Body of pancreas (tissue), 4 donors: ENCODE results near the gene SLC46A1. TPM values are rescaled to one million over a fixed set of nuclear protein-coding genes. Genes with fewer than 3 reads are reported as not detected.

Experiments
- ATAC-seq: fragments of 150-250 bp; one replicate; pipeline ENCODE4 v1.9.1; 2016
- DNase-seq, 4 donors: peaks; one replicate each; pipeline ENCODE4 v3.0.0-alpha.2; 2019
- H3K27ac ChIP-seq, 4 donors: fragments of 200-600 bp; sonication (generic); 1 replicate in 3 of 4; 2 replicates in 1 of 4; pipeline versions ENCODE4 v1.5.1 to v1.6.1; 2016 to 2019; ENCODE audit warnings: mild to moderate bottlenecking in 1 of 4, mixed read lengths in 1 of 4, moderate library complexity in 1 of 4
- H3K27me3 ChIP-seq, 2 donors: fragments of 200-600 bp; sonication (generic); one replicate each; pipeline ENCODE4 v1.6.0; 2016; ENCODE audit warnings: mild to moderate bottlenecking in 1 of 2
- H3K36me3 ChIP-seq, 2 donors: fragments of 200-600 bp; sonication (generic); replicated peaks in 1 of 2; 2 replicates each; pipeline ENCODE4 v1.5.1; 2016; ENCODE audit warnings: low read depth in 2 of 2; ENCODE audit not compliant: insufficient read depth in 1 of 2
- H3K4me1 ChIP-seq: fragments of 200-600 bp; sonication (generic); one replicate; pipeline ENCODE4 v1.6.0; 2016
- H3K4me3 ChIP-seq, 2 donors: fragments of 200-600 bp; sonication (generic); 1 replicate in 1 of 2; 2 replicates in 1 of 2; pipeline ENCODE4 v1.5.1; 2016 to 2019
- H3K9me3 ChIP-seq, 3 donors: fragments of 200-600 bp; sonication (generic); 1 replicate in 2 of 3; 2 replicates in 1 of 3; pipeline ENCODE4 v1.5.1; 2016
- POLR2A ChIP-seq, 3 donors: fragments of 450-650 bp; IDR thresholded peaks; one replicate each; pipeline ENCODE4 v1.6.1; 2016; ENCODE audit warnings: antibody characterized with exemption in 3 of 3, mild to moderate bottlenecking in 2 of 3
- WGBS, 2 donors: methylation state at CpG; one replicate each; pipeline ENCODE4 v1.1.5; 2017; 5-methylcytosine and 5-hydroxymethylcytosine counted together
- intact Hi-C: fragments of 100-400 bp; cut with DNase I; formaldehyde crosslinking; loops from one replicate; pipeline ENCODE4 v1.15.1; 2023
- total RNA-seq, 2 donors: library from RNA; depleted of rRNA; stranded (reverse); fragments of >200 nt; gene quantifications; one replicate each; pipeline ENCODE4 v1.1.0, GENCODE V29; 2016
- TF ChIP-seq, protein P1 (sequence below), 7 experiments: fragments of 450-650 bp in 4 of 7; fragments of 200-600 bp in 3 of 7; sonication (generic) in 3 of 7; IDR thresholded peaks; one replicate each; pipeline ENCODE4 v1.5.1; 2016 to 2019; ENCODE audit warnings: antibody characterized with exemption in 7 of 7

SLC46A1 gene
- total RNA-seq, 2 donors from 2014 or later: 8.6 to 17.6 TPM

DNA sequence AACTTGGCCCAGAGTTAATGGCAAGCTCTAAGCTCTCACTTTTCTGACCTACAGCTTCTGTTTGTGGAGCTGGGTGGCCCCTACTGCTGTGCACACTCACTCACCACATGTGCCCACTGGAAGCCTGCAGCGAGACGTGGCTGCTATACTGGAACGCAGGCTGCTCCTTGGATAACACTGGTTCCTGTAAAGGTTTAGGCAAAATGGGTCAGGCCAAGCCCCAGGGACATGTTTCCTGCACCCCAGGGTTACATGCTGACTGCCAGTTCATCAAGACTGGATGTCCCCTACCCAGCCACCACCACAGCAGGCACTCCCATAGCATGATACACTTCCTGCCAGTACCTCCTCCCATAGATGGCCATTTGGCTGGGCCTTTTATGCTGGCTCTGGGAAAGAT is 57.0 kb downstream of the SLC46A1 start:
- H3K36me3 ChIP-seq: peaks cover 11 to 36% of the 10 kb centered on the region in 2 donors
- 52 to 60% methylated on average over 2 to 3 of the region's 3 CpGs for WGBS, 2 donors
- H3K27me3 ChIP-seq: no peaks in the 10 kb centered on the region
- ATAC-seq (no peak), DNase-seq (no peak)
- intact Hi-C loops: no loop called here
- no peak overlapping the region for H3K4me3 ChIP-seq
- TF ChIP-seq, protein P1, sequence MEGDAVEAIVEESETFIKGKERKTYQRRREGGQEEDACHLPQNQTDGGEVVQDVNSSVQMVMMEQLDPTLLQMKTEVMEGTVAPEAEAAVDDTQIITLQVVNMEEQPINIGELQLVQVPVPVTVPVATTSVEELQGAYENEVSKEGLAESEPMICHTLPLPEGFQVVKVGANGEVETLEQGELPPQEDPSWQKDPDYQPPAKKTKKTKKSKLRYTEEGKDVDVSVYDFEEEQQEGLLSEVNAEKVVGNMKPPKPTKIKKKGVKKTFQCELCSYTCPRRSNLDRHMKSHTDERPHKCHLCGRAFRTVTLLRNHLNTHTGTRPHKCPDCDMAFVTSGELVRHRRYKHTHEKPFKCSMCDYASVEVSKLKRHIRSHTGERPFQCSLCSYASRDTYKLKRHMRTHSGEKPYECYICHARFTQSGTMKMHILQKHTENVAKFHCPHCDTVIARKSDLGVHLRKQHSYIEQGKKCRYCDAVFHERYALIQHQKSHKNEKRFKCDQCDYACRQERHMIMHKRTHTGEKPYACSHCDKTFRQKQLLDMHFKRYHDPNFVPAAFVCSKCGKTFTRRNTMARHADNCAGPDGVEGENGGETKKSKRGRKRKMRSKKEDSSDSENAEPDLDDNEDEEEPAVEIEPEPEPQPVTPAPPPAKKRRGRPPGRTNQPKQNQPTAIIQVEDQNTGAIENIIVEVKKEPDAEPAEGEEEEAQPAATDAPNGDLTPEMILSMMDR (IDR thresholded peaks at IDR 0.05): no peak
- no peak for TF ChIP-seq POLR2A (IDR thresholded peaks at IDR 0.05)
- no peaks in the 10 kb centered on the region for H3K9me3 ChIP-seq
- H3K4me1 ChIP-seq: peaks cover 50% of the 10 kb centered on the region
- peak overlapping the region in 3 of 4 donors; percentile 15 to 87 (median 81) for H3K27ac ChIP-seq

DNA sequence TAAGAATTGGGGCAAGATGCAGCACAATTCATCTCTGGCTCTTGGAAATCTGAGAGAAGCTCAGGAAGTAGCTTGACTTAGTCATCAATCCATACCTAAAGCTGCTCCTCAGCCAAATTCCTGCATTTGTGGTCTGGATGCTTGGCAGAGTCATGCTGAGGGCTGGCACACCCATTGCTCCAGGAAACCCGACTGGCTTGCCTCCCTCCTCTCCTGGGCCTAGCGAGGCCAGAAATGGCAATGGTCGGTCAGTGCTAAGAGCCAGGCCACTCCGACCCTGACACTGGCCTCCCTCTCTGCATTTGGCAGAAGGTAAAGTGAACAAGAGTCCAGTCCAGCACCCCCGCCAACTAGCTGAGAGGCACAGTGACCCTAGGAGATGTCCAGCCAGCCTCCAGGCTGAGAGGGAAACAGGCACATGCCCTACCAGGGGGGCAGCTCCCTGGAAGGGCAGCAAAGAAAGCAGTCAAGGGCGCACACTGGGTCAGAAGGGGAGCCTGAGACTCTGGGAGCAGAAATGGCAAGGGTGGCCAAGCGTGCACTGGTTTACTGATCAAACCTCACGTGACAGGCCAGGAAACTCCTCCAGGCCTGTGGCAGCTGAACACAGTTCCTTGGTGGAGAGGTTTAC is 58.6 kb downstream of the SLC46A1 start:
- Histone ChIP-seq H3K27me3 (no peaks in the 10 kb centered on the region), H3K4me3 (no peak overlapping the region), H3K36me3 (peaks cover 0 to 44% of the 10 kb centered on the region in 2 donors), H3K4me1 (peaks cover 50% of the 10 kb centered on the region), H3K27ac (peak overlapping the region; percentile 70 to 87 (median 76)), H3K9me3 (no peaks in the 10 kb centered on the region)
- WGBS, 2 donors: 30% methylated on average over 2 to 8 of the region's 8 CpGs
- DNase-seq (peak in 3 of 4 donors; percentile 33 to 54 (median 39)), ATAC-seq (peak; percentile 4)
- intact Hi-C loops: no loop called here
- TF ChIP-seq, protein P1 (IDR thresholded peaks at IDR 0.05): no peak
- peak in 1 of 3 donors; percentile 6 for TF ChIP-seq POLR2A (IDR thresholded peaks at IDR 0.05)

DNA sequence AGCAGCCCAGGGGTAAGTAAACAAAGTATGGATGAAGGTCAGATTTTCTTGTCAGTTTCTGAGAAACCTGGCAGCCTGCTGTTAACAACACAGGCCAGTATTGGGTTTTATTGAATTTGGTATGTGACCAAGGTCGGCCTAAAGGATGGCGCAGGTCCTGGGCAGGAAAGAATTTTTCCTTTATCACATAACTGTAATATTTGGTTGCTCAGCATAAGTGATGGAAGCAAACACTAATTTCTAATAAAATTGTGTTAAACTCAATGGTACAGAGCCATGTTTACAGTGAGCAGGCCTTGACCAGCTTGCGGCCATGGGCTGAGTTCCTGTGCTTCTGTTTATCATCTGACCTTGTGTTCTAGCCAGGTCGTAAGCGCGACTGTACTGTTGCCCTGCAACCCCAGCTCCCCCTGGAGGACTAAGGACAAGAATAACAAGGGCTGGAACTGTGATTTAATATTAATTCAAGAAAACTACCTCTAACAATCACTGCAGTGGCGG is 59.2 kb downstream of the SLC46A1 start:
- 8 to 24% methylated on average over 7 of the region's 7 CpGs for WGBS, 2 donors
- H3K27me3 ChIP-seq: no peaks in the 10 kb centered on the region
- peak; percentile 80 for ATAC-seq
- H3K27ac ChIP-seq: peak overlapping the region; percentile 70 to 87 (median 76)
- no peaks in the 10 kb centered on the region for H3K9me3 ChIP-seq
- DNase-seq: peak; percentile 75 to 90 (median 84)
- peaks cover 50% of the 10 kb centered on the region for H3K4me1 ChIP-seq
- intact Hi-C loops: no loop called here
- TF ChIP-seq POLR2A (IDR thresholded peaks at IDR 0.05): peak in 1 of 3 donors; percentile 3
- TF ChIP-seq, protein P1 (IDR thresholded peaks at IDR 0.05): peak; percentile 31 to 85 (median 75)
- H3K36me3 ChIP-seq: peaks cover 0 to 48% of the 10 kb centered on the region in 2 donors
- no peak overlapping the region for H3K4me3 ChIP-seq

DNA sequence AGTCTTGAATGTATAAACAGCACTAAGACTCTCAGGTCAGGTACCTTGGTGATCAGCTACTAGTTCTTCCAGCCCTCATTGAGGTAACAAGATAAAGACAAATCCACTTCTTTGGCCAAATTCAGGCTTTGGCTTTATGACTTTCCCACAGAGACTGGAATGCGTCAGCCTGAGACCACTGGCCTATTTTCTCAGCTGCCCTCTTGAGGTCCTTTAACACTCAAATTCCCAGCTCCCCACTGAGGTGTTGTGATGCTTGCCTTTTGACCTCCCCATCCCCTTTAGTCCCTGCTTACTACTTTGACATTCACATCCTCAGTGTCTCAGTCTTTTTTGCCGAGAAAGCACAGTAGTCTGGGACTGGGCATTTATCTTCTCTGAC is 59.8 kb downstream of the SLC46A1 start:
- ATAC-seq: peak; percentile 1
- Histone ChIP-seq H3K27ac (peak overlapping the region; percentile 72 to 87 (median 79)), H3K4me1 (peaks cover 50% of the 10 kb centered on the region), H3K9me3 (no peaks in the 10 kb centered on the region), H3K27me3 (no peaks in the 10 kb centered on the region), H3K36me3 (peaks cover 0 to 49% of the 10 kb centered on the region in 2 donors), H3K4me3 (no peak overlapping the region)
- intact Hi-C loops: no loop called here
- TF ChIP-seq POLR2A (IDR thresholded peaks at IDR 0.05): no peak
- TF ChIP-seq, protein P1 (IDR thresholded peaks at IDR 0.05): no peak
- WGBS, 2 donors: 18 to 26% methylated on average over 2 of the region's 2 CpGs
- DNase-seq: no peak
